Smooth muscle cell (in vitro differentiated cells): Measurements from ENCODE around the gene TNFRSF18. TPM values are rescaled to one million over a fixed set of nuclear protein-coding genes. Genes with fewer than 3 reads are reported as not detected.

Experiments used
- DNase-seq: peaks from one replicate; lab custom pipeline; 2025; ENCODE audit not compliant: unreplicated experiment; lab: John Stamatoyannopoulos, UW
- H2AFZ ChIP-seq: fragments of 200-600 bp; sonication (generic); 2 replicates; pipeline ENCODE4 v1.6.0; 2016; ENCODE audit warnings: antibody characterized with exemption, low read depth, mild to moderate bottlenecking
- H3F3A ChIP-seq: fragments of 200-600 bp; sonication (generic); 2 replicates; pipeline ENCODE4 v1.6.0; 2017; ENCODE audit warnings: antibody characterized with exemption, low read depth
- H3K27ac ChIP-seq: fragments of 200-600 bp; sonication (generic); 2 replicates; pipeline ENCODE4 v1.5.1; 2016; ENCODE audit warnings: low read depth, mild to moderate bottlenecking
- H3K27me3 ChIP-seq: fragments of 200-600 bp; sonication (generic); 2 replicates; pipeline ENCODE4 v1.6.1; 2016; ENCODE audit warnings: low read depth, mild to moderate bottlenecking
- H3K36me3 ChIP-seq: fragments of 200-600 bp; sonication (generic); 2 replicates; pipeline ENCODE4 v1.5.1; 2016; ENCODE audit warnings: low read depth
- H3K4me1 ChIP-seq: fragments of 200-600 bp; sonication (generic); 2 replicates; pipeline ENCODE4 v1.5.1; 2016; ENCODE audit warnings: low read depth
- H3K4me2 ChIP-seq: fragments of 200-600 bp; sonication (generic); 2 replicates; pipeline ENCODE4 v1.6.0; 2016; ENCODE audit warnings: mild to moderate bottlenecking
- H3K4me3 ChIP-seq: fragments of 200-600 bp; sonication (generic); 2 replicates; pipeline ENCODE4 v1.5.1; 2016; ENCODE audit warnings: mild to moderate bottlenecking
- H3K79me2 ChIP-seq: fragments of 200-600 bp; sonication (generic); 2 replicates; pipeline ENCODE4 v1.6.0; 2016; ENCODE audit warnings: low read depth, mild to moderate bottlenecking
- H3K9ac ChIP-seq: fragments of 200-600 bp; sonication (generic); 2 replicates; pipeline ENCODE4 v1.6.0; 2016; ENCODE audit warnings: low read depth
- H3K9me3 ChIP-seq: fragments of 200-600 bp; sonication (generic); replicated peaks from 2 replicates; pipeline ENCODE4 v1.5.1; 2016; ENCODE audit warnings: low read depth
- H4K20me1 ChIP-seq: fragments of 200-600 bp; sonication (generic); 2 replicates; pipeline ENCODE4 v1.6.0; 2016; ENCODE audit warnings: low read depth
- WGBS: methylation state at CpG from one replicate; pipeline ENCODE4 v1.1.7; 2016; ENCODE audit warnings: low lambda C conversion rate; 5-methylcytosine and 5-hydroxymethylcytosine counted together
- polyA plus RNA-seq: library from polyadenylated mRNA; unstranded; fragments of >200 nt; fragmentation: Nextera tagmentation; extraction: Ambion mirVana; gene quantifications from 2 replicates; pipeline ENCODE4 v1.2.1, GENCODE V29; 2016
- total RNA-seq: library from RNA; depleted of rRNA; stranded (reverse); fragments of >200 nt; gene quantifications from 2 replicates; pipeline ENCODE4 v1.2.3, GENCODE V29; 2014
- TF ChIP-seq, protein P1 (sequence below): fragments of 200-600 bp; sonication (generic); IDR thresholded peaks from 2 replicates; pipeline ENCODE4 v1.5.1; 2017; ENCODE audit warnings: borderline replicate concordance, mild to moderate bottlenecking, antibody characterized with exemption; ENCODE audit not compliant: insufficient read depth, poor library complexity, severe bottlenecking

Gene TNFRSF18
- total and polyA plus RNA-seq, 2 experiments from 2014 or later = 4.8 to 12.2 TPM

DNA sequence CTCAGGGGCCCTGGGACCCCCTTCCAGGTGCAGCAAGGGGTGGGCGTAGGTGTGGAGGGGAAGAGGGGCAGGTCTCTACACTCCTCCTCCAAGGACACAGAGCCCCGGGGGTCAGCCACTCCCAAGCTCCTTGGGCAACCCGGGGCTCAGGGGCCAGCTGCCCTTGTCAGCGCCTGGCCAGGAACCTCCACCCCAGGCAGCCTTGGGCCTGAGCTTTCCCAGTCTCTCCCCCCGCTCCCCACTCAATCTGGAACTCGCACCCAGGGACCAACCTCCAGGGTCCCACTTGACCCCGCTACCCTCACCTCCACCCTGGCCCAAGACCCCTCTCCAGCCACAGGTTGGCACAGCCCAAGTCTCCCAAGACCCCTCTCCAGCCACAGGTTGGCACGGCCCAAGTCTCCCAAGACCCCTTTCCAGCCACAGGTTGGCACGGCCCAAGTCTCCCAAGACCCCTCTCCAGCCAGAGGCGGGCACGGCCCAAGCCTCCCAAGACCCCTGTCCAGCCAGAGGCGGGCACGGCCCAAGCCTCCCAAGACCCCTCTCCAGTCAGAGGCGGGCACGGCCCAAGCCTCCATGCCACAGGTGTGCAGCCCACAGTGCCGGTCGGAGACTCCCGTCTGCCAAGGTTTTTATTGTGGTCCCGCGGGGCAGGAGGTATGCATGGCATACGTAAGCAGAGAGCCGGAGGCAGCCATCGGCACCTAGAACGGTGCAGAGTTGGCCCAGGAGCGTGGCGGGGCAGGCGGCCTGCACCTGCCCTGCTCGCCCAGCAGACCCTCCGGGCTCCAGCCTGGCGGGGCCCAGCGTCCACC lies 4.5 kb upstream of the TNFRSF18 start:
- Histone ChIP-seq H3K36me3 (no peaks in the 10 kb centered on the region), H3K9me3 (no peaks in the 10 kb centered on the region), H3K4me1 (peaks cover 8% of the 10 kb centered on the region), H3K9ac (no peak overlapping the region), H3K27me3 (no peaks in the 10 kb centered on the region), H2AFZ (no peak overlapping the region), H3K27ac (no peak overlapping the region), H3F3A (no peaks in the 10 kb centered on the region), H4K20me1 (no peaks in the 10 kb centered on the region), H3K79me2 (no peaks in the 10 kb centered on the region), H3K4me2 (no peak overlapping the region), H3K4me3 (no peak overlapping the region)
- 95% methylated on average over 31 of the region's 31 CpGs for WGBS
- TF ChIP-seq, protein P1, sequence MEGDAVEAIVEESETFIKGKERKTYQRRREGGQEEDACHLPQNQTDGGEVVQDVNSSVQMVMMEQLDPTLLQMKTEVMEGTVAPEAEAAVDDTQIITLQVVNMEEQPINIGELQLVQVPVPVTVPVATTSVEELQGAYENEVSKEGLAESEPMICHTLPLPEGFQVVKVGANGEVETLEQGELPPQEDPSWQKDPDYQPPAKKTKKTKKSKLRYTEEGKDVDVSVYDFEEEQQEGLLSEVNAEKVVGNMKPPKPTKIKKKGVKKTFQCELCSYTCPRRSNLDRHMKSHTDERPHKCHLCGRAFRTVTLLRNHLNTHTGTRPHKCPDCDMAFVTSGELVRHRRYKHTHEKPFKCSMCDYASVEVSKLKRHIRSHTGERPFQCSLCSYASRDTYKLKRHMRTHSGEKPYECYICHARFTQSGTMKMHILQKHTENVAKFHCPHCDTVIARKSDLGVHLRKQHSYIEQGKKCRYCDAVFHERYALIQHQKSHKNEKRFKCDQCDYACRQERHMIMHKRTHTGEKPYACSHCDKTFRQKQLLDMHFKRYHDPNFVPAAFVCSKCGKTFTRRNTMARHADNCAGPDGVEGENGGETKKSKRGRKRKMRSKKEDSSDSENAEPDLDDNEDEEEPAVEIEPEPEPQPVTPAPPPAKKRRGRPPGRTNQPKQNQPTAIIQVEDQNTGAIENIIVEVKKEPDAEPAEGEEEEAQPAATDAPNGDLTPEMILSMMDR = no peak
- no peak for DNase-seq

DNA sequence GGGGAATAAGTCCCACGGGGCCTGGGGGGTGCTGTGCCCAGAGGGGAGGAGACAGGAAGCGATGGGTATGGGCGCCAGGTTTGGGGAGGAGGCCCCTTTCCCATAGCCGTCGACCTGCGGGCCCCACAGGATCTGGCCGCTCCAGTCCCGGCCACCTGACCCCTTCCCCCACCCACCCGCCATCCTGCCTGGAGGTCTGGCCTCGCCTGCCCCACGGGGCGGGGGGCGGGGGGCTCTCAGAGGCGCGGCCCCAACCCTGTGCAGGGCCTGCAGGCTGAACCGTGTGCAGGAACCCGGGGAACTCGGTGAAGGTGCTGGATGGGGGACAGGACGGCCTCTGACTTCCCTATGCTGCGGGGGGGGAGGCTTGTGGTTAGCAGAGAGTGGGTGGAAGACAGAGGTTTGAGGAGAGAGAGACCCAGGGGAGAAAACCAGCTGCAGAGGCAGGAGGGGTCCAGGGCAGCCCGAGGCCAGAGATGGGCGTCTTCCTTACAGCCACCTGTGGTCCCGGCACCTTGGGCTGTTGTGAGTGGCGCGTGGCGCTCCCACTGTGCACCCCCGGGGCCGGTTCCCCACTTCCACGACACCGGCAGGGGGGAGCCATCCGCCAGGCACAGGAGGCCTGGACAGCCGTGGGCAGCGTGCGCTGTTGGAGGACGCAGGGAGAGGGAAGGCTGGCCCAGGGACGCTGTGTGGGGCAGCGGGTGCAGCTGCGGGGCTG lies 2.5 kb upstream of the TNFRSF18 start:
- H4K20me1 ChIP-seq = no peaks in the 10 kb centered on the region
- no peak overlapping the region for H3K9ac ChIP-seq
- DNase-seq = no peak
- H3K79me2 ChIP-seq = no peaks in the 10 kb centered on the region
- peaks cover 9% of the 10 kb centered on the region for H3K4me1 ChIP-seq
- no peaks in the 10 kb centered on the region for H3K36me3 ChIP-seq
- WGBS = 86% methylated on average over 31 of the region's 38 CpGs
- H3K4me3 ChIP-seq = no peak overlapping the region
- TF ChIP-seq, protein P1 = no peak
- no peaks in the 10 kb centered on the region for H3K27me3 ChIP-seq
- peak overlapping the region; percentile 67 for H3K27ac ChIP-seq
- peak overlapping the region; percentile 82 for H3K4me2 ChIP-seq
- H2AFZ ChIP-seq = no peak overlapping the region
- no peaks in the 10 kb centered on the region for H3K9me3 ChIP-seq
- H3F3A ChIP-seq = no peaks in the 10 kb centered on the region

- Histone ChIP-seq H3F3A (no peaks in the 10 kb centered on the region), H3K27ac (no peak overlapping the region), H3K9ac (no peak overlapping the region), H3K4me2 (no peak overlapping the region), H3K4me3 (no peak overlapping the region), H3K4me1 (peaks cover 9% of the 10 kb centered on the region), H3K9me3 (no peaks in the 10 kb centered on the region), H2AFZ (no peak overlapping the region), H3K36me3 (no peaks in the 10 kb centered on the region), H3K79me2 (no peaks in the 10 kb centered on the region), H3K27me3 (no peaks in the 10 kb centered on the region), H4K20me1 (no peaks in the 10 kb centered on the region)
- no peak for DNase-seq
- TF ChIP-seq, protein P1 = no peak
- WGBS = 90% methylated on average over 9 of the region's 11 CpGs
Measured at GRCh38 chr1:1207571-1207892, 1.1 kb upstream of the TNFRSF18 start.
